Activated naive CD4-positive, alpha-beta T cell treated with anti-CD3 and anti-CD28 coated beads, Interleukin-2, amount 50 U/mL, for 72 hours (primary cell): Measurements from ENCODE around the gene ZNF585A. TPM values are rescaled to one million over a fixed set of nuclear protein-coding genes. Genes with fewer than 3 reads are reported as not detected.
"Not testable (repeated sequence)": the region's sequence is repeated elsewhere in the genome, so short reads cannot be mapped to it uniquely, and the experiment has no call there.

ENCODE experiments used
- ATAC-seq, 2 donors: fragments of 150-1000 bp; cut with Tn5 transposase; 2 replicates each; pipeline ENCODE4 v1.10.0; 2021; ENCODE audit warnings: mild to moderate bottlenecking in 2 of 2, moderate library complexity in 2 of 2
- DNase-seq, 2 donors: peaks; one replicate each; pipeline ENCODE4 v3.0.0; 2021 to 2022; ENCODE audit warnings: low spot score in 2 of 2
- H3K27ac Mint-ChIP-seq, 2 donors: one replicate each; pipeline ENCODE4 v1.8.0; 2022; ENCODE audit warnings: mild to moderate bottlenecking in 2 of 2, mixed read lengths in 2 of 2
- H3K36me3 Mint-ChIP-seq, 2 donors: one replicate each; pipeline ENCODE4 v1.8.0; 2022; ENCODE audit warnings: mixed read lengths in 2 of 2
- H3K9me3 Mint-ChIP-seq, 2 donors: one replicate each; pipeline ENCODE4 v1.8.0; 2022; ENCODE audit warnings: mixed read lengths in 2 of 2
- total RNA-seq, 2 donors: library from RNA; stranded (reverse); gene quantifications; one replicate each; pipeline ENCODE4 v1.2.3, GENCODE V29; 2022

The ZNF585A gene
- total RNA-seq, 2 donors from 2014 or later: 8.5 to 9.2 TPM

GRCh38 chr19:37122093-37122492 lies 50.4 kb downstream of the ZNF585A start:
- not testable (repeated sequence) for H3K27ac Mint-ChIP-seq, DNase-seq, ATAC-seq
- H3K36me3 Mint-ChIP-seq: peaks cover 65 to 66% of the 10 kb centered on the region in 2 donors
- peaks cover 50 to 52% of the 10 kb centered on the region in 2 donors for H3K9me3 Mint-ChIP-seq

- H3K9me3 Mint-ChIP-seq: peaks cover 60 to 65% of the 10 kb centered on the region in 2 donors
- H3K36me3 Mint-ChIP-seq: peaks cover 88 to 90% of the 10 kb centered on the region in 2 donors
- H3K27ac Mint-ChIP-seq: no peak overlapping the region
- DNase-seq: no peak
- ATAC-seq: no peak
Measured at GRCh38 chr19:37114001-37114400, 58.5 kb downstream of the ZNF585A start.

- DNase-seq, ATAC-seq, H3K27ac Mint-ChIP-seq: not testable (repeated sequence)
- peaks cover 54 to 62% of the 10 kb centered on the region in 2 donors for H3K9me3 Mint-ChIP-seq
- H3K36me3 Mint-ChIP-seq: peaks cover 100% of the 10 kb centered on the region in 2 donors
Measured at GRCh38 chr19:37111753-37112152, 60.7 kb downstream of the ZNF585A start.

- H3K36me3 Mint-ChIP-seq: peaks cover 96 to 97% of the 10 kb centered on the region in 2 donors
- H3K27ac Mint-ChIP-seq, ATAC-seq, DNase-seq: not testable (repeated sequence)
- H3K9me3 Mint-ChIP-seq: peaks cover 40 to 52% of the 10 kb centered on the region in 2 donors
Measured at GRCh38 chr19:37104135-37104534, 68.4 kb downstream of the ZNF585A start.

- H3K9me3 Mint-ChIP-seq: peaks cover 41 to 50% of the 10 kb centered on the region in 2 donors
- H3K36me3 Mint-ChIP-seq: peaks cover 77 to 89% of the 10 kb centered on the region in 2 donors
- no peak for DNase-seq
- ATAC-seq: no peak
- H3K27ac Mint-ChIP-seq: no peak overlapping the region
Measured at GRCh38 chr19:37098570-37098969, 73.9 kb downstream of the ZNF585A start.

GRCh38 chr19:37095859-37096258 lies 76.6 kb downstream of the ZNF585A start:
- DNase-seq: no peak
- no peak for ATAC-seq
- H3K9me3 Mint-ChIP-seq: peaks cover 32 to 37% of the 10 kb centered on the region in 2 donors
- H3K27ac Mint-ChIP-seq: no peak overlapping the region
- peaks cover 76 to 90% of the 10 kb centered on the region in 2 donors for H3K36me3 Mint-ChIP-seq

Other genes with a start within 250 kb of the ZNF585A start
- 10 to 100 TPM in 1 of 2 donors, 1 to 10 TPM in 1; 8.5 to 14.2 TPM for gene ZNF420, start 94.3 kb downstream of the ZNF585A start, total RNA-seq
- 10 to 100 TPM in 1 of 2 donors, 1 to 10 TPM in 1; 4.7 to 11.8 TPM for gene ZNF585B, start 37.8 kb upstream of the ZNF585A start, total RNA-seq
- 10 to 100 TPM in 1 of 2 donors, 1 to 10 TPM in 1; 8.1 to 10.4 TPM for gene ZNF383, start 45.5 kb upstream of the ZNF585A start, total RNA-seq
- 1 to 10 TPM; 4.6 to 5.1 TPM for gene ZNF527, start 198.4 kb upstream of the ZNF585A start, total RNA-seq